Stimulated activated CD4-positive, alpha-beta T cell treated with anti-CD3 and anti-CD28 coated beads, Interleukin-12 subunit alpha, Interleukin-12 subunit beta, amount 100 ng/mL, for 24 hours (primary cell): ENCODE measurements around the gene ARHGAP18.
A peak's percentile ranks its signal among the peaks of the same experiment; 100 is the strongest.

Experiments used
- DNase-seq, 2 experiments: peaks; one replicate each; pipeline ENCODE4 v3.0.0-alpha.2; 2020; ENCODE audit warnings: low read depth in 2 of 2

ARHGAP18 gene

DNA sequence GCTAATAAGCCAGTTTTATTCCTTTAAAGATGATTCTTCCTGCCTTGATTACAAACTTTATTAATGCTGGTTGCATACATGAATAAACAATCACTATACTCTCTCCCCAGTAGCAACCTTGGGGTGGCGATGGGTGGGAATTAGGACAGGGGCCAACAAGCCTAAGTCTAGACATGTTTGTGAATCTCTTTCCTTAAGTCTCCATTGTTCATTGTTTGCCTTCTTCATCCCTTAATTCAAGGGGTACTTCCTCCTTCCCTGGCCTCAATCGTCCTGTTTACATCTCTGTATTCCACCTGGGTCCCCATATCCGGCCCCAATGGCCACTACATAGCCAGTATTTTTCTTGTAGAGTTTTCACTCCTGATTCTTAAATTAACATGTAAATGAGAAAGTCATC is 66.0 kb downstream of the ARHGAP18 start:
- DNase-seq = no peak

DNA sequence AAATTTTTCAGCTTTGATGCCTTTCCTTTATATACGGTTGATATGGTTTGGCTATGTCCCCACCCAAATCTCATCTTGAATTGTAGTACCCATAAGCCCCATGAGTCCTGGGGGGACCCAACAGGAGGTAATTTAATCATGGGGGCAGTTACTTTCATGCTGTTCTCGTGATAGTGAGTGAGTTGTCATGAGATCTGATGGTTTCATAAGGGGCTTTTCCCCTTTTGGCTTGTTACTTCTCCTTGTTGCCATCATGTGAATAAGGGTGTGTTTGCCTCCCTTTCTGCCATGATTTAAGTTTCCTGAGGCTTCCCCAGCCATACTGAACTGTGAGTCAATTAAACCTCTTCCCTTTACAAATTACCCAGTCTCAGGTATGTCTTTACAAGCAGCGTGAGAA is 66.8 kb downstream of the ARHGAP18 start:
- DNase-seq = no peak

- no peak for DNase-seq
These were observed 67.7 kb downstream of the ARHGAP18 start for GRCh38 chr6:129642322-129642721.

DNA sequence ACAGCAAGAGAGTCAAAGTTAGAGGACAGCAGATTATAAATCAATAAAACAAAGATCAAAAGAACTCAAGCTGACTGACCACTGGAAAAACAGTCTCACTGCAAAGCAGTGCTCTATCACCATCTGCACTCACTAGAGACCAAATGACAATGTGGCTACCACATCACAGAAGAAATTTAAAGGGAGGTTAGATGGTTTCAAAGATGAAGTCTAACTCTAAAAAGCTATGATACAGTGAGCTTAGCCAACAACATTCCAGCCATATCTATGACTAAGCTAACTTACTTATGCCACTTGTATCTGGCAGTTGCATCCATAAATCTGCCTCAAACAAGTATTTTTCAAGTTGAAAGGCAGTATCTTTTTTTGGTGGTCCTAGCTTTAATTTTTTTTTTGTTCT is 68.6 kb downstream of the ARHGAP18 start:
- DNase-seq = no peak

- DNase-seq = no peak
These were observed 71.3 kb downstream of the ARHGAP18 start for GRCh38 chr6:129638686-129639085.

GRCh38 chr6:129638055-129638684 is 71.8 kb downstream of the ARHGAP18 start:
- no peak for DNase-seq

DNA sequence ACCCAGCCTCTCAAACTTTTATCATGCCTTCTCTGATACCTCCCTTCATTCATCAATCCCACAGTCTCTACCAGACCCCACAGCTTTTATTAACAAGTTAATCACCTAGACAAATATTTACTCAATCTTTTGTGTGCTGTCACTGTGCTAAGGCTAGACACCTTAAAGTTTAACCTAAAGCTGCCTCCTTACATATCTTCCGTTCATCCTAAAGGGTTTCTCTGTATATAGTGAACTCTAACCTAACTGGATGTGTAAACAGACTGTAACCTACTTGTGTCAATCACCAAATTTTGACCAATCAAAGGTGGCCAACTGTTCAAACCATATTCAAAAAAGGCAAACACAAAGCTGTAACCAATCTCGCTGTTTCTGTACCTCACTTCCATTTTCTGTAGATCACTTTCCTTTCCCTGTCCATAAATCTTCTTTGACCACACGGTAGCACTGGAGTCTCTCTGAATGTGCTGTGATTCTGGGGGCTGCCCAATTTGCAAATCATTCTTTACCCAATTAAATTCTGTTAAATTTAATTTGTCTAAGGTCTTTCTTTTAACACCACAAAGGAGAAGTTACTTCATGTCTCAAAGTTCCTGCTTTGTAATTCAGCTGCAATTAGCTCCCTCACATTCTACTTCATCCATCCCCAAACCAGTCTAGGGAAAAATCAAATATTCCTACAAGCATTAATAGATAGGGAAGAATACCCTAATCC is 72.5 kb downstream of the ARHGAP18 start:
- DNase-seq = no peak

DNA sequence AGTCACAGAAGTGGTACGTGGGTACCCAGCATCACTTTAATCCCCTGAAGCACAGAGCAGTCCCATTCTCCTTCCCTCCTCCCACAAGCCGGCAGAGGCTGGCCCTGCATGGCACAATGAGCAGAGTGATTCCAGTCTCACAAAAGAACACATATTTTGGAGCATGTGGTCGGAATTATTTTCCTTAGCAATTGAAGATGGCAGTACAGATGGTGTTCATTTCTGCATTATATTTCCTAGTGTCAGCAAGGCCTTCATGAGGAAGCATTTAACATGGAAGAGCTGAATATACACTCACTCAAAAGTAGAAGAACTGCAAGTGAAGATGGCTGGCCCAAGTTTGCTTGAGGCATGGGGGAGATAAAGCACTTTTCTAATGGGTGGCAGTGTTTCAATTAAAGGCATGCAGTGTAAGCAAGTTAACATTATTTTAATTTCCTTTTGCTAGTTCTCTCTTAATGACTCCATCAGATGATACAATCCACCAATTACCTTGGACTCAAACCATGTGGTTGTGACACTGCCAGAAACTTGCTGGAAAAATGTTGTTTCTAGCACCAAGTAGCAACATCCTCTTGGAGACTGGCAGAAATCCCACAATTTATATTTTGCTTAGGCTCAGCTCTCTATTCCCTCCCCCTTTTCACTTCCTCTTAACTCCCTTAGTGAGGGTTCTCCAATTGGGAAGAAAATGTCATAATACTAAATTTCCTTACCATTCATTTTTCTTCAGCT is 74.4 kb downstream of the ARHGAP18 start:
- DNase-seq = no peak

GRCh38 chr6:129634411-129635230 is 75.4 kb downstream of the ARHGAP18 start:
- no peak for DNase-seq

DNA sequence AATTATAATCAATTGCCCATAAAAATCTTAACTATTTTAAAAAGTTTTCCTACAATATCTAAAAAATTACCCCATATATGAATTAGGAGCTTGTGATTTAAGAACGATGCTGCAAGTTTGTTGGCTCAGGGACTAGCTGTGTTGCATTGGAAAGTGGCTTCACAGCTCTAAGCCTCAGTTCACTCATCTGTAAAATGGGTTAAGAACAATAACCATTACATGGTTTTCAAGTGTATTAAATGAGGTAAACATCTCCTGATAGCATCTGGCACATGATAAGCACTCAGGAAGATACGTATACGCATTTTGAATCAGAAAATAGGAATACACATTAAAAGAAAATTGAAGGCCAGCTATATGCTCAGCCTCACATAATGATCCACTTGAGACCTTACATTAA is 76.4 kb downstream of the ARHGAP18 start:
- no peak for DNase-seq

- DNase-seq = no peak
These were observed 77.8 kb downstream of the ARHGAP18 start for GRCh38 chr6:129632172-129632613.

DNA sequence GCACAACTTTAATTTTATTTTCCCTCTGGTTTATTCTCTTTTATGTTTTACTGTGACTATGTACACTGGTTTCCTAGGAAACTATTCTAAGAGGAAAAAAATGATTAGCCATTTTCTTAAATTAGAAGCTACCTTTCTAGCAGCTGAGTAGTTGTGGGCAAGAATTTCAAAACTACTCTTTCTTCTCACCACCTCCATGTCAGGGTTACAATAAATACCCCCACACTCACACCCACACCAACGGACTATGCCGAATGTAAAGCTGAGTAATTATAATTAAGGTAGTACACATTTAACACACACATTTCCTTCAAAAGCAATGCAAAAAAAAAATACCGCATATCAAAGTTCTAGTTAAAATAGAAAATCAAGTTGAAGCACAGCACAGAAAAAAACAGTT is 78.9 kb downstream of the ARHGAP18 start:
- no peak for DNase-seq

DNA sequence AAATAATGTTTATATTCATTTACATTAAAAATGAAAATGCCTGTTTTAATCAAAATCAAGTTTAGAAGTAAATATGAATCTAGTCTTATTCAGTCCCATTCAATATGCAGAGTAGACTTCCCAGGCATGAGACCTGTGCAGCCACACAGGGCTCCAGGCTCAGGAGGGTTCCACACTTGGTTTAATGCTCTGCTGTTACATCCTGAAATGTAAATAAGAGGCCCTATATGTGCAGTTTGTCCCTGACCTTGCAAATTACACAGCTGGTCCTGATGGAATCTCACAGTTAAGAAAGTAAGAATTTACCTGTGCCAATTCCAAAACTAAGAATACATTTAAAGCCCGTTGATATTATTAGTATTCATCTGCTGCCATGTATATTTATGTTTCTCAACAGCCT is 79.4 kb downstream of the ARHGAP18 start:
- DNase-seq = no peak

GRCh38 chr6:129628101-129628815 is 81.7 kb downstream of the ARHGAP18 start:
- no peak for DNase-seq

GRCh38 chr6:129624488-129624887 is 85.5 kb downstream of the ARHGAP18 start:
- no peak for DNase-seq

DNA sequence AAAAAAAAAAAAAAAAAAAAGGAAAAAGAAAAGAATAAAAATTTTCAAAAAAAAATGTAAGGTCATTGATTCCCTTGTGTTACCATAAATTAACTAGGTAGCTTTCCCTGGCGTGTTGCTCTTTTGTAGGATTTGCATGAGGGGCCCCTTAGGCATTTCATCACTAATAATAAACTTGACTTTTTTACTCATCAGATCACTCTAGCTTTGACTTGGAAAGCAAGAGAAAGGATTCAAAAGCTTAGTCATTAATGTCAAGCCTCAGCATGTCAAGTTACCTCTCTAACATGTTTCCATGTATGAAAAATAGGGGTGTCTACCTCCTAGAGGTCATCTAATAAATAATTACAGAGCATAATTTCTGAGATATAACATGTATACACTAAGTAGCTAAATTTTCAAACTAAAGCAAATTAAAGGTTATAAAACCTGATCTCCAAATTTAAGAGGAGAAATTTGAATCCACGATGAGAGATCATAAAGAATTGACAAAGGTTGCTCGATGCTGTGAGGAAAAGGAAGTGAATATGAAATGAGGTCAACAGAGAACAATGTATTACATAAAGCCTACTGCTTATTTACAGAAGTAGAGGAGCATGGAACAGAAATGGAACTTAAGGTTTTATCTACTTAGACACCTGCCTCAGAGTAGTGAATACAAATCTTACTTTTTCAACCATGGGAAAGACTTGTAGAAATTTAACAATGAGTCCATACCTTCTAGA is 86.8 kb downstream of the ARHGAP18 start:
- DNase-seq = no peak

DNA sequence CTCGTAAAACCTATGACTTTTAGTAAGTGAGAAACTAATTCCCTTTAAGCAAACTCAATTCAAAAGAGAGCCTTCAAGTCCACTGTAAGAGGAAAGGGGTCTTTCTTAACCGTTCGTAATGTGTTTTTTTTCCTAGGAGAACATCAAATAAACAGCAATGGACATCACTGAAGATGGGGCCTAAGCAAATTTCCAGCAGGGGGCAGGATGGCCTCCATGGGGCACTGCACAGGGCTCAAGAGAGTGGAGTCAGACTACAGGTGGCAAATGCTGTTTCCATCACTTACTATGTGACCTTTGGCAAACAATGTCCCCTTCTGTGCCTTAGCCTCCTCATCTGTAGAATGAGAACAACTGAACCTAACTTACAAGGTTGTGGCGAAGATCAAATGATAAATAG is 88.7 kb downstream of the ARHGAP18 start:
- peak in 1 of 2 experiments; percentile 4 for DNase-seq

GRCh38 chr6:129620234-129620610 is 89.8 kb downstream of the ARHGAP18 start:
- no peak for DNase-seq

DNA sequence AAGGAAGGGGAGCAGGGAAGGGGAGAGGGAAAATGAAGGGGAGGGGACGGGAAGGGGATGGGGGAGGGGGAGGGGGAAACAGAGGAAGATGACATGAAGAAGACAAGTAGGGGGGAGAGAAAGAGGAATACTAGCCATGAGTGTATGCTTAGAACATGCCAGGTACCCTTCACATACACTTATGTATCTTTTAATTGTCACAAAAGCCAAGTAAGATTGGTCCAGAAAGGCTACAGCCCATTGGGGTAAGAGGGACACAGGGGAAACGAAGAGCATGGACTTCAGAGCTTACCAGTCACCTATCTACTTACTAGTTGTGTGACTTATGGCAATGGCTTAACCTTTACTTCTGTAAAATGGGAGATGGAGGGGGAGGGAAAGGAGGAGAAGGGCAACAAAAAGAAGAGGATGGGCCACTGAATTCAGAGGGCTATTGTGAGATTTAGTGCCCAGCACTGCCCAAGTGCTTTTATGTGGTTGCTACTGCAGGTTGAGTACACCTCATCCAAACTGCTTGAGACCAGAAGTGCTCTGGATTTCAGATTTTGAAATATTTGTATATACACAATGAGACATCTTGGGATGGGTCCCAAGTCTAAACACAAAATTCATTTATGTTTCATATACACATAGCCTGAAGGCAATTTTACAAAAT is 90.3 kb downstream of the ARHGAP18 start:
- no peak for DNase-seq

DNA sequence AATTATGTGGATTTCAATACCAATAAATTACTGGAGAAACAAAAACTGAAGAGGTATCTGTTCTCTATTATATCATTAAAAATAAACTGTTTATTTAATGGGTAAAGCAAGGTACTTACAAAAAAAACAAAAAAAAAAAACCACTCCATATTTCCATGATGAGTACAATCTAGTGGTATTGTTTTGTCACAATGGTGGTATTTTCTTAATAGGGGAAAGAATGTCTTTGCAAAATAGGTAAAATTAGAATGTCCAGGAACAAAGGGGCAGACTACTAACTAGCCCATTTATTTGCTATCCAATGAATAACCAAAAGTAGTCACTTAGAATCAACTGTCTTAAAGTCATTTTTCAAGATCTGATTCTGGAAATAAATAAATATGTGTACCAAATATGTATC is 92.0 kb downstream of the ARHGAP18 start:
- DNase-seq = no peak
